ENCODE measurements around the gene TMEM101.
"Not testable (repeated sequence)": the region's sequence is repeated elsewhere in the genome, so short reads cannot be mapped to it uniquely, and the experiment has no call there.

TMEM101 gene

DNA sequence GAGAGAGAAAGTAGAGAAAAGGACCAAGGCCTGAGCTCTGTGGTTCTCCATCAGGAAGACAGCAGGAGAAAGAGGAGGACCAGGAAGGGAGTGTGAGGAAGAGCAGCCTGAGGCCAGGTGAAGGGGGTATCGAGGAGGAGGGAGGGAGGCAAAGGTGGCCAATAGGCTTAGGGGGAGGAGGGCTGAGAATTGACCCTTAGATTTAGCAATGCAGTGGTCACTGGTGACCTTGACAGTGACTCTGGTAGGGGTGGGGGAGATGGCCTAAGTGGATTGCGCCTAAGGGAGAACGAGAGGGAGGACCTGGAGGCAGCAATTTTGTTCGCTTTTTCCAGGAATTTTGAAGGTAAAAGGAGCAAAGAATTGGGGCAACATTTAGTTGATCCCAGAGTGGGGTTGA is 15.7 kb downstream of the TMEM101 start:
- no peak for DNase-seq

DNA sequence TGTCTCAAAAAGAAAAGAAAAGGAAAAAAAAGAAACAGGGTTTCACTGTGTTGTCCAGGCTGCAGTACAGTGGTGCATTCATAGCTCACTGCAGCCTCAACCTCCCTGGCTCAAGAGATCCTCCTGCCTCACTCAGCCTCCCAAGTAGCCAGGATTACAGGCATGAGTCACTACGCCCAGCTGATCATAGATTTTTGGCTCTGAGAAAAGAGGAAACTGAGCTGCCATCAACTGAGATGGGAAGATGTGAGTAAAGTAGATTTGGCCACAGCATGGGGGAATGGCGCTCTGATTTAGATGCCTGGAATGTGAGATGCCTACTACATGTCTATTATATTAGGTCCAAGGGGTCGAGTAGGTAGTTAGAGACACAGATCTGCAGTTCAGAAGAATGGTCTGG is 16.2 kb downstream of the TMEM101 start:
- DNase-seq, result no peak

GRCh38 chr17:43997180-43997579 is 17.6 kb downstream of the TMEM101 start:
- not testable (repeated sequence) for DNase-seq

DNA sequence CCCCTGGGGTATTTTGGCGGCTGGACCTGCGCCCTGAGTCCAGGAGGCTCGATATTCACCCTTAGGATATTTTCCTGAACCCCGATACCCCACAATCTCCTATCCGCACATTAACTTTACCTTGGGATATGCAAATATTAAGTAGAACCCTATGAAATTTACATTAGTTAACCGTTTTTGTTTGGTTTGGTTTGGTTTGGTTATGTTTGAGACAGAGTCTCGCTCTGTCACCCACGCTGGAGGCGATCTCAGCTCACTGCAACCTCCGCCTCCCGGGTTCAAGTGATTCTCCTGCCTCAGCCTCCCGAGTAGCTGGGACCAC is 19.7 kb downstream of the TMEM101 start:
- DNase-seq, result no peak

GRCh38 chr17:43994272-43995149 is 20.3 kb downstream of the TMEM101 start:
- peak; percentile 13 for DNase-seq

- DNase-seq, result no peak
Observed at GRCh38 chr17:43992641-43993040, 22.1 kb downstream of the TMEM101 start.

DNA sequence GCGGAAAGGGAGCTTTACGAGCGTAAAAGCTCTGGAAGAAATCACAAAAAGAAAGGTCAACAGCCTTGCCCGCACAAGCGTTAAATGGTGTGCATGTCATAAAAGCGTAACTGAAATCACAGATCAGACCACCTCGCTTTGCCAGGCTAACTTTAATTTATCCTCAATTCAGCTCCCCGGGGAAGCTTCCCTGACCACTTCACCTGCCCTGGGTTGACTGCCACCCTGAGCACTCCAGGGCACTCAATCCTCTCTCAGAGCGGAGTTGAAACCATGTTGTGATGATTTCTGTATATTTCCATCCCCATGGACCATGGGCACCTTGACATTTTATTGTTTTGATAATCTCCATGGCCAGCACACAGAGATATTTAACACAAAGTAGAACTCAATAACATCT is 26.5 kb downstream of the TMEM101 start:
- DNase-seq, result no peak

DNA sequence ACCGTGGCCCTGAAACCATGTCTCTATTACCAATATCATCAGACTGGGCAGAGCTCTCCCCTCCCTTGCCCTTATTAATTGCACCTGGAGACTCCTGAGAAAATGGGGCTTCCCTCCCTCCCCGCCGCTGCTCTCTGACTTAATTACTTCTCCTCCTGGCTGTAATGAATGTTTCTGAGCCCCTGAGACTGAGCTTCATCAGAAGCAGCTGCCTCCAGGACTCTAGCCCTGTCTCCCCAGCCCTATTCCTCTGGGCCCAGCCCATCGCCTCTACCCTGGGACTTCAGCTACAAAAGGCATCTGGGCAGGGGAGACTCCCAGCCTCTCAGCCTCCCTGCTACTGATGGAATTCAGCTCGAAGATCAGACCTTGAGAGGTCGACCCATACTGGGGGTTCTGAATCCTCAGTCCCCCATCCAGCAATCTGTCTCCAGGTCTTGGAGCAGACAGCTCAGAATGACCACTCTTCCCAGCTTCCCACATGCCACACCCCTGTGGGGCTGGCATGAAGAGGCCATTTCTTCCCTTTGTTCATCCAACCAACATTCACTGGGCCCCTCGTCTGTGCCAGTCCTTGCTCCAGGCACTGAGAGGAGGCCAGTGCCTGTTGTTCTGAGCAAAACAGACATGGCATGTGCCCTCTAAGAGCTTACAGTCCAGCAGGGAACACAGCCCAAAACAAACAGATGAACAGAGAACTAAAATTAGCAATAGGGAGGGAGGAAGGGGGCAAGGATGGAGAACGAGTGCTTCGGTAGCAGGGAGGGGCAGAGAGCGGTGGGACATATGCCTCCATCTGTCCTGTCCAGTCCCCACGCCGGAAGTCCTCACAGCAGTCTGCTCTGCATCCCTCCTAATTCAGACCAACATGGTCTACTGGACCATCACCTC is 27.4 kb downstream of the TMEM101 start:
- no peak for DNase-seq

- no peak for DNase-seq
Observed at GRCh38 chr17:43986225-43986981, 28.4 kb downstream of the TMEM101 start.

GRCh38 chr17:43984521-43984920 is 30.2 kb downstream of the TMEM101 start:
- DNase-seq, result no peak

- DNase-seq, result no peak
Observed at GRCh38 chr17:43983515-43984411, 31.0 kb downstream of the TMEM101 start.

- no peak for DNase-seq
Observed at GRCh38 chr17:43983196-43983514, 31.6 kb downstream of the TMEM101 start.

GRCh38 chr17:43982171-43982570 is 32.6 kb downstream of the TMEM101 start:
- no peak for DNase-seq

- no peak for DNase-seq
Observed at GRCh38 chr17:43979671-43980070, 35.1 kb downstream of the TMEM101 start.

DNA sequence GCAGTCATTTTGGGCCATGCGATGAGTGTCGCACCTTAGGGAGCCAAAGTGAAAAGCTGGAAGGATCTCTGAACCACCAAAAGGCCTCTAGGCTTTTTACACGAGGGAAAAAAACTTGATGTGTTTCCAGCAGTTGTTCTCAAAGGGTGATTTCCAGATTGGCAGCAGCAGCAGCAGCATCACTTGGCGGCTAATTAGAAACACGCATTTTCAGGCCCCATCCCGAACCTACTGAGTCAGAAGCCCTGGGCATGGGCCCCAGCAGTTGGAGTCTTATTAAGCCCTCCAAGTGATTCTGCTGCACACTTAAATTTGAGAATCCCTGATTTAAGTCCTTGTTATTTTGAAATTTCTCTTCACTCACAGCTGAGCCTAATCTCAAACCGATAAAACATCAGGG is 35.8 kb downstream of the TMEM101 start:
- no peak for DNase-seq

DNA sequence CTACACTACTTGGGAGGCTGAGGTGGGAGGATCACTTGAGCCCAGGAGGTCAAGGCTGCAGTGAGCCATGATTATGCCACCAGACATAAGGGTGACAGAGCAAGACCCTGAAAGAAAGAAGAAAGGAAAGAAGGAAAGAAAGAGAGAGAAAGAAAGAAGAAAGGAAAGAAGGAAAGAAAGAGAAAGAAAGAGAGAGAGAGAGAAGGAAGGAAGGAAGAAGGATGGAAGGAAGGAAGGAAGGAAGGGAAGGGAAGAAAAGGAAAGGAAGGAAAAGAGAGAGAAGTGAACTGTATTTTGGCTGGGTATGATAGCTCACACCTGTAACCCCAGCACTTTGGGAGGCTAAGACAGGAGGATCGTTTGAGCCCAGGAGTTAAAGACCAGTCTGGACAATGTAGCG is 36.7 kb downstream of the TMEM101 start:
- DNase-seq, result no peak

DNA sequence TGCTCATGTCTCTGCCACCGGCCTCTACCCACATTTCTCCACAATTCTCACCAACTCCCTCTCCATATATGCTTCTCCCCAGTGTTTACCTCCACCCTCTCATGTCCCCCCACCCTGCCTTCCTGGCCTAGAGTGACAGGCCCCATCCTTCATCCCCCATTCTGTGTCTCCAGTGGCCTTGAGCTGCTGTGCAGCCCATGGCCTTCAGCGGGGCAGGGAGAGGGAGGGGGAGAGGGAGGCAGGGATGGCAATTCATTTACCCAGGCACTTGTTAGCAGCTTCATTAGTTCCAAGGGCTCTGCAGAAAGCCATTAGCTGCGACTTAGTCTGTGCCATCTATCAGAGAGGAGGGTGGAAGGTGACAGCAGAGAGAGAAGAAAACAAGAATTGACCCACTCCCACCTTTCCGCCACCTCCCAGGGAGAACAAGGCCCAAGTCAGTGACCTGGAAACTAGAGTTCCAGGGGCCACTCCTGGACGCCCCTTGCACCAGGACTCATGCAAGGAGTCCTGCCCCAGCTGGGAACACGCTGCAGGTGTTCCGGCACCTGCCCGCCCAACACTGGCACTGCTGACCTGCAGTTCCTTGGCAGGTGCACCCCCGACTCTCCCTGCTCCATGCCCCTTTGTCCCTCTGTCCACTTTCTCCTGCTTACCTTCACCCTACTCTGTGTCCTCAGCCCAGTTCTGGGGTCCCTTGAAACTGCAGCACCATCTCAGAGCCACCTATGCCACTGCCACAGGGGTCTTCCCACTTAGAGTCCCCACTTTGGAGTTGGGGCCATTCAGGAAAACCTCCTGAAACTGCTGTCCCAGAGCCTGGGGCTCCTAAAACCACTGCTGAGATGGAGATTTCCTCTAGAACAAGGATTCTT is 37.6 kb downstream of the TMEM101 start:
- no peak for DNase-seq

- no peak for DNase-seq
Observed at GRCh38 chr17:43975898-43976297, 38.9 kb downstream of the TMEM101 start.

DNA sequence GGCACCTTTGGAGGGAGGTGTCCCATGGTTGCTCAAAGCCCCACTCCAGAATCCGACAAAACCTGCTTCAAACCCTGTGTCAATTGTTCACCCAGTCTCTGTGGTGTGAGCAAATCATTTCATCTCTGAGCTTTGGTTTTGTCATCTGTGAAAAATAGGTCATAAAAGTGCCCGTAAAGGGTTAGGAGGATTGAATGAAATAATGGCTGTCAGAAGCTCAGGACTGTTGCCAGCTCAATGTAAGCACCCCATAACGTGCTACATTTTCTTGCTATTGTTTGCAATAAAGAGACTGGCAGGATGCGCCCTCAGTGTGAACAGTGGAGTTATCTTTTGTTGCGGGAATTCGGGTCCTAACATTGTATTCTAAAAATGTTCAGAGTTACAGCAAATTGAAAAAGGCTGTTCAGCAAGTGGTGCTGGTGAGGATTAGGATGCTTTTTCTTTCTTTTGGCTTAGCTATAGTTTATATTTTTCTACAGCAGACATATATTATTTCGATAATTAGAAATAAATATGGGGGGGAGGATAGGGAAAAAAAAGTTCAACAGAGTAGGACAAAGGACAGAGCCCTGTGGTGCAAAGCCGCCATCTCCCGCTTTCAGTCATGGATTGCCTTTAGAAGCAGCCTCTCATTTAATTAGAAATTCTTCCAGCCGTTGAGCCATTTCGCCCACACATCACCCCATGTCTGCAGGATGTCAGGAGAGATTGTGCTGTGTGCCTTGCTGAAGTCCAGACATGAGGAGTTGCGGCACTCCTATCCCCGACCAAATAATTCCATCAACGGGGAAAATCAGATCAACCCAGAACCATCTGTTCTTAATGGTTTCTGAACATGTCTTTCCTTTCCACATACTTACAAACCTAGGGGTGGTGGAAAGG is 40.1 kb downstream of the TMEM101 start:
- DNase-seq, result no peak

Measured in NCI-H1105 treated with DMSO at 0.1 percent for 48 hours (cell line).